ENCODE results near the gene CSNK1A1. TPM values are rescaled to one million over a fixed set of nuclear protein-coding genes. Genes with fewer than 3 reads are reported as not detected.

CSNK1A1 gene
- total RNA-seq, 4 donors from 2014 or later = 146 to 200 (median 166) TPM

DNA sequence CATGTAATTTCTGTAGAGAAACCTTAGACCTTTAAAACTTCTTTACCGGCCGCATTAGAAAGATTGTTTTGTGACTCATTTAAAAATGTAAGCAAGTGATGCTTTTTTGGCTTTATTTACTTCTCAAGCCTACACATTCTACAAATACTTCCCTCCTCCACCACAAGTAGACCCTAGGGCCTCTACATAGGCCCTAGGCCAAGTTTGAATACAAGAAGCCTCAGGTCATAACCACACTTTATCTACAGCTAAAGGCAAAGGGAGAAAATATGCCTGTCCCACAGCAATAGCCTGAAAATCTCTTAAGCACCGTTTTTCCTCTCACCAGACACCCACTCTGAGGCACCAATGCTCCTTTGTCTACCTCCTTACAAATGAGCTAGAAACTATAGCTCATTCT is 53.9 kb downstream of the CSNK1A1 start:
- H3K9me3 ChIP-seq = no peaks in the 10 kb centered on the region
- H3K4me3 ChIP-seq = no peak overlapping the region
- peak overlapping the region in 3 of 4 donors; percentile 32 to 71 (median 71) for H3K27ac ChIP-seq
- peaks cover 0 to 37% (median 21%) of the 10 kb centered on the region in 4 donors for H3K4me1 ChIP-seq
- TF ChIP-seq EP300 (IDR thresholded peaks at IDR 0.05) (no peak), CTCF (IDR thresholded peaks at IDR 0.05) (no peak), POLR2A (IDR thresholded peaks at IDR 0.05) (no peak)
- no peaks in the 10 kb centered on the region for H3K27me3 ChIP-seq
- H3K36me3 ChIP-seq = peaks cover 0 to 61% (median 7%) of the 10 kb centered on the region in 3 donors
- DNase-seq (ENCODE audit: low spot score in 2 of 2) = no peak
- 16 to 29% methylated on average over 3 of the region's 3 CpGs for WGBS, 2 donors

- Histone ChIP-seq H3K9me3 (no peaks in the 10 kb centered on the region), H3K36me3 (peaks cover 0 to 57% (median 7%) of the 10 kb centered on the region in 3 donors), H3K4me3 (no peak overlapping the region), H3K4me1 (peaks cover 0 to 37% (median 21%) of the 10 kb centered on the region in 4 donors), H3K27me3 (no peaks in the 10 kb centered on the region), H3K27ac (peak overlapping the region in 2 of 4 donors; percentile 71)
- TF ChIP-seq POLR2A (IDR thresholded peaks at IDR 0.05) = no peak
- TF ChIP-seq EP300 (IDR thresholded peaks at IDR 0.05) = no peak
- no peak for TF ChIP-seq CTCF (IDR thresholded peaks at IDR 0.05)
- no peak for DNase-seq (ENCODE audit: low spot score in 2 of 2)
- WGBS, 2 donors = 20 to 27% methylated on average over 2 of the region's 2 CpGs
These were observed 54.3 kb downstream of the CSNK1A1 start for GRCh38 chr5:149496917-149497316.

DNA sequence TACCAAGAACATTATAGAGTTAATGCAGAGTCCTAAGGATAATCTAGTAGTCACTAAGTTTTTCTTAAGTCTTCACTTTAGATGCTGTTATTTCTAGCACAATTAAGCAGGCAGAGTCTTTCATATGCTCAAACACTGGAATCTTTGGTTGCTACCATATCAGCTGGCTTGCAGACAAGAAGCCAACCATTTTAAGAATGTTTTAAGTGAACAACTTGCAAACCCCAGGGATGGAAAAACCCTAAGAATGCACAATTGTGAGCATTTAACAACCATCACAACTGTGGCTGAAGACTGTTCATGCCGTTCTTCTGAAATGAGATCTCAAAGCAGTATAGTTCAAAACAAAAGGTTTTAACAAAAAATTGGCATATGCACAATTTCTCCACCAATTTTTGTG is 55.1 kb downstream of the CSNK1A1 start:
- Histone ChIP-seq H3K27ac (peak overlapping the region in 2 of 4 donors; percentile 71), H3K9me3 (no peaks in the 10 kb centered on the region), H3K27me3 (no peaks in the 10 kb centered on the region), H3K4me3 (no peak overlapping the region), H3K36me3 (peaks cover 0 to 52% (median 5%) of the 10 kb centered on the region in 3 donors), H3K4me1 (peaks cover 0 to 37% (median 21%) of the 10 kb centered on the region in 4 donors)
- TF ChIP-seq POLR2A (IDR thresholded peaks at IDR 0.05) = no peak
- TF ChIP-seq CTCF (IDR thresholded peaks at IDR 0.05) = no peak
- no peak for TF ChIP-seq EP300 (IDR thresholded peaks at IDR 0.05)
- 30 to 37% methylated on average over 1 of the region's 1 CpG for WGBS, 2 donors
- no peak for DNase-seq (ENCODE audit: low spot score in 2 of 2)

DNA sequence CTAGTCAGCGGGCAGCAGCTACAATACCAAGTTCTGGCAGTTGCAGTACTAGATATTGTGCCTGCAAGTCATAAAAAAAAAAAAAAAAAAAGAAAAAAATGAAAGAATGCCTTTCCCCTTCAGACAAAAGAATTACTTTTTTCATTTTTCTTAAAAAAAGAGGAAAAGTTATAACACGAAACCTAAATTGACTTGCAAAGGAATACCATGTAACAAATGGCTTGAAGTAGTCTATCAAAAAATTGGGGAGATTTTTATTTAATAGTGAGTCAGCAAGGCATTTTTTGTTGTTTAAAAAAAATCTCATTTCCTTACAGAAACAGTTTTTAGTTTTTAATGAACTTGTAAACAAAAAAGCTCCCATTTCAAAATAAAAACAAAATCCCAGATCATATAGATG is 55.6 kb downstream of the CSNK1A1 start:
- no peak overlapping the region for H3K4me3 ChIP-seq
- TF ChIP-seq POLR2A (IDR thresholded peaks at IDR 0.05) (no peak), EP300 (IDR thresholded peaks at IDR 0.05) (no peak), CTCF (IDR thresholded peaks at IDR 0.05) (no peak)
- peak overlapping the region in 2 of 4 donors; percentile 26 to 71 for H3K27ac ChIP-seq
- 52 to 53% methylated on average over 2 of the region's 2 CpGs for WGBS, 2 donors
- peaks cover 0 to 47% (median under 1%) of the 10 kb centered on the region in 3 donors for H3K36me3 ChIP-seq
- no peaks in the 10 kb centered on the region for H3K9me3 ChIP-seq
- peaks cover 0 to 40% (median 21%) of the 10 kb centered on the region in 4 donors for H3K4me1 ChIP-seq
- no peaks in the 10 kb centered on the region for H3K27me3 ChIP-seq
- no peak for DNase-seq (ENCODE audit: low spot score in 2 of 2)

- Histone ChIP-seq H3K27me3 (no peaks in the 10 kb centered on the region), H3K36me3 (peaks cover 0 to 26% (median 0%) of the 10 kb centered on the region in 3 donors), H3K9me3 (no peaks in the 10 kb centered on the region), H3K4me1 (peaks cover 0 to 55% (median 27%) of the 10 kb centered on the region in 4 donors), H3K27ac (peak overlapping the region in 1 of 4 donors; percentile 4), H3K4me3 (no peak overlapping the region)
- DNase-seq (ENCODE audit: low spot score in 2 of 2) = no peak
- WGBS, 2 donors = 67 to 75% methylated on average over 2 of the region's 2 CpGs
- TF ChIP-seq EP300 (IDR thresholded peaks at IDR 0.05) (no peak), CTCF (IDR thresholded peaks at IDR 0.05) (no peak), POLR2A (IDR thresholded peaks at IDR 0.05) (no peak)
These were observed 57.9 kb downstream of the CSNK1A1 start for GRCh38 chr5:149493316-149493715.
